Neural cell (in vitro differentiated cells): ENCODE data around the gene SECTM1. TPM values are rescaled to one million over a fixed set of nuclear protein-coding genes. Genes with fewer than 3 reads are reported as not detected.

ENCODE experiments used
- H2AFZ ChIP-seq: fragments of 200-600, 300-800 bp; sonication (generic), shearing (Covaris generic); 2 replicates; pipeline ENCODE4 v1.6.0; 2014; ENCODE audit warnings: low read depth, mild to moderate bottlenecking, antibody characterized with exemption, low read length, moderate library complexity
- H3F3A ChIP-seq: fragments of 200-600 bp; shearing (Covaris generic); 2 replicates; pipeline ENCODE4 v1.6.1; 2016; ENCODE audit warnings: mild to moderate bottlenecking, moderate library complexity, mixed read lengths, antibody characterized with exemption, low read length; ENCODE audit not compliant: insufficient read depth, poor library complexity, severe bottlenecking
- H3K27ac ChIP-seq: fragments of 200-600, 300-800 bp; sonication (generic), shearing (Covaris generic); 2 replicates; pipeline ENCODE4 v1.5.1; 2014; ENCODE audit warnings: mild to moderate bottlenecking, low read length, moderate library complexity
- H3K27me3 ChIP-seq: fragments of 300-800, 200-600 bp; sonication (generic), shearing (Covaris generic); 2 replicates; pipeline ENCODE4 v1.6.0; 2014; ENCODE audit warnings: mild to moderate bottlenecking, low read depth, low read length, moderate library complexity; ENCODE audit not compliant: insufficient read depth
- H3K36me3 ChIP-seq: fragments of 300-800, 200-600 bp; sonication (generic), shearing (Covaris generic); 2 replicates; pipeline ENCODE4 v1.5.1; 2014; ENCODE audit warnings: mild to moderate bottlenecking, antibody characterized with exemption, low read length, moderate library complexity; ENCODE audit not compliant: insufficient read depth
- H3K4me2 ChIP-seq: fragments of 300-800, 200-600 bp; sonication (generic), shearing (Covaris generic); 2 replicates; pipeline ENCODE4 v1.6.0; 2014; ENCODE audit warnings: mild to moderate bottlenecking, low read length
- H3K4me3 ChIP-seq: fragments of 300-800, 200-600 bp; sonication (generic), shearing (Covaris generic); 2 replicates; pipeline ENCODE4 v1.5.1; 2014; ENCODE audit warnings: mild to moderate bottlenecking, low read length, moderate library complexity
- H3K79me2 ChIP-seq: fragments of 200-600 bp; shearing (Covaris generic); replicated peaks from 2 replicates; pipeline ENCODE4 v1.6.0; 2014; ENCODE audit warnings: mild to moderate bottlenecking, low read length, moderate library complexity; ENCODE audit not compliant: insufficient read depth
- H3K9ac ChIP-seq: fragments of 300-800, 200-600 bp; sonication (generic), shearing (Covaris generic); 2 replicates; pipeline ENCODE4 v1.6.1; 2016; ENCODE audit warnings: mild to moderate bottlenecking, low read length, mixed read lengths
- H3K9me2 ChIP-seq: fragments of 200-600 bp; shearing (Covaris generic); 2 replicates; pipeline ENCODE4 v1.6.1; 2016; ENCODE audit warnings: mild to moderate bottlenecking, low read length, mixed read lengths; ENCODE audit not compliant: insufficient read depth
- H3K9me3 ChIP-seq: fragments of 200-600, 300-800 bp; sonication (generic), shearing (Covaris generic); 2 replicates; pipeline ENCODE4 v1.6.1; 2016; ENCODE audit warnings: mild to moderate bottlenecking, mixed run types, low read length, moderate library complexity, mixed read lengths
- H4K20me1 ChIP-seq: fragments of 200-600 bp; shearing (Covaris generic); 2 replicates; pipeline ENCODE4 v1.6.1; 2016; ENCODE audit warnings: mild to moderate bottlenecking, mixed run types; ENCODE audit not compliant: insufficient read depth
- CTCF ChIP-seq: fragments of 450-650 bp; IDR thresholded peaks from 2 replicates; pipeline ENCODE4 v1.5.1; 2014; ENCODE audit warnings: antibody characterized with exemption, mild to moderate bottlenecking, moderate library complexity; ENCODE audit not compliant: poor library complexity, severe bottlenecking
- EP300 ChIP-seq: fragments of 450-650 bp; conservative IDR thresholded peaks from 2 replicates; pipeline ENCODE4 v1.6.1; 2014; ENCODE audit warnings: antibody characterized with exemption, mild to moderate bottlenecking, moderate library complexity; ENCODE audit not compliant: poor library complexity, severe bottlenecking
- EZH2 ChIP-seq: fragments of 200-600, 300-800 bp; shearing (Covaris generic), sonication (generic); IDR thresholded peaks from 2 replicates; pipeline ENCODE4 v1.6.1; 2014; ENCODE audit warnings: antibody characterized with exemption, low read length, borderline replicate concordance, mild to moderate bottlenecking; ENCODE audit not compliant: insufficient read depth, poor library complexity, severe bottlenecking
- MXI1 ChIP-seq: fragments of 450-650 bp; conservative IDR thresholded peaks from 2 replicates; pipeline ENCODE4 v1.6.1; 2014; ENCODE audit warnings: antibody characterized with exemption, mild to moderate bottlenecking; ENCODE audit not compliant: poor library complexity, severe bottlenecking
- POLR2AphosphoS5 ChIP-seq: IDR thresholded peaks from 2 replicates; pipeline ENCODE4 v1.6.1; 2012
- RAD21 ChIP-seq: fragments of 450-650 bp; conservative IDR thresholded peaks from 2 replicates; pipeline ENCODE4 v1.6.1; 2014; ENCODE audit warnings: antibody characterized with exemption, mild to moderate bottlenecking, moderate library complexity
- REST ChIP-seq: IDR thresholded peaks from 2 replicates; pipeline ENCODE4 v1.6.1; 2012; ENCODE audit warnings: borderline replicate concordance
- SMC3 ChIP-seq: fragments of 450-650 bp; conservative IDR thresholded peaks from 2 replicates; pipeline ENCODE4 v1.6.1; 2014; ENCODE audit warnings: antibody characterized with exemption, mild to moderate bottlenecking, moderate library complexity; ENCODE audit not compliant: poor library complexity
- TAF1 ChIP-seq: IDR thresholded peaks from 2 replicates; pipeline ENCODE4 v1.6.1; 2012; ENCODE audit warnings: low read depth
- polyA plus RNA-seq: library from polyadenylated mRNA; depleted of rRNA; stranded (reverse); fragments of >200 nt; gene quantifications from 2 replicates; pipeline ENCODE4 v1.2.3, GENCODE V29; 2014

Gene SECTM1
- polyA plus RNA-seq, 1 donor from 2014 or later = not detected

GRCh38 chr17:82376042-82376730 is 42.6 kb upstream of the SECTM1 start:
- Histone ChIP-seq H3K9me3 (no peaks in the 10 kb centered on the region), H3K27ac (no peak overlapping the region), H2AFZ (no peak overlapping the region), H3F3A (no peaks in the 10 kb centered on the region), H3K79me2 (no peaks in the 10 kb centered on the region), H3K4me2 (no peak overlapping the region), H3K9ac (no peak overlapping the region), H3K36me3 (no peaks in the 10 kb centered on the region), H4K20me1 (no peaks in the 10 kb centered on the region), H3K9me2 (no peaks in the 10 kb centered on the region), H3K27me3 (peaks cover 20% of the 10 kb centered on the region), H3K4me3 (no peak overlapping the region)
- TF ChIP-seq TAF1 (no peak), MXI1 (no peak), SMC3 (no peak), REST (no peak), EZH2 (no peak), CTCF (no peak)

DNA sequence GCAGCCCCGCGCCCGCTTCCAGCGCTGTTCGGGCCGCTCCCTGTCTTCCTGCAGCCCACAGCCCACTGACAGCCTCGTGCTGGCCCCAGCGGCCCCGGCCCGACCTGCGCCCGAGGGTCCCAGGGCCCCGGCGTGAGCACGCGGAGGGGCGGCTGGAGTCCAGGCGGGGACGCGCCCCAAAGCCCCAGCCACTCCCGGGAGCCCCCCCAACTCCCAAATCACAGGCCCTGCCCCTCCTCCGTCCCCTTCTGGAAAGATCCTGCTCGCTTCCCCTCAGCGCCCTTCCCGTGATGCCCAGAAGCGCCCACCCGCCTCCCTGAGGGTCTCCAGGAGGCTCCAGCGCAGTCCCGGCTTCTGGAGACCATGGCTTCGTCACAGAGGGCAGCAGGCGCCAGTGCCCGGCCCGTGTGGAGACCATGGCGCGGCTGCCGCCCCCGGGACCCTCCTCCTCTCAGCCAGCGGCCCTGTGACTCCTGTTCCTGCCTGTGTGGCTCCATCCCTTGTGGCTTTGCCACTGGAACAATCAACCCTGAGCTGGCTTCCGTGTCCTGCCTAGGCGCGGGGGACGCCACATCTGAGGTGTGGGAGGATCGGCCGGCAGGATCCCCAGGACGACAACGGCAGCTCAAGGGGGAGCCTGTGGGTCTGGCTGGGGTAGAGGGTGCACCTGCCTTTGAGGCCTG is 41.9 kb upstream of the SECTM1 start:
- no peaks in the 10 kb centered on the region for H3K9me3 ChIP-seq
- H2AFZ ChIP-seq = no peak overlapping the region
- no peak overlapping the region for H3K4me2 ChIP-seq
- no peak overlapping the region for H3K9ac ChIP-seq
- no peaks in the 10 kb centered on the region for H3K79me2 ChIP-seq
- H3K36me3 ChIP-seq = no peaks in the 10 kb centered on the region
- no peak overlapping the region for H3K27ac ChIP-seq
- H3K27me3 ChIP-seq = peaks cover 27% of the 10 kb centered on the region
- TF ChIP-seq POLR2AphosphoS5 = no peak
- TF ChIP-seq EZH2 = no peak
- no peak for TF ChIP-seq REST
- no peak for TF ChIP-seq SMC3
- TF ChIP-seq EP300 = no peak
- no peak for TF ChIP-seq CTCF
- TF ChIP-seq RAD21 = no peak
- no peak for TF ChIP-seq MXI1
- TF ChIP-seq TAF1 = no peak
- no peaks in the 10 kb centered on the region for H4K20me1 ChIP-seq
- H3K9me2 ChIP-seq = no peaks in the 10 kb centered on the region
- no peak overlapping the region for H3K4me3 ChIP-seq
- no peaks in the 10 kb centered on the region for H3F3A ChIP-seq
